Measurements from ENCODE around the gene NLGN1. TPM values are rescaled to one million over a fixed set of nuclear protein-coding genes. Genes with fewer than 3 reads are reported as not detected.

The NLGN1 gene
- total and polyA plus RNA-seq, 2 experiments from 2014 or later, result 14.3 to 20.1 TPM

DNA sequence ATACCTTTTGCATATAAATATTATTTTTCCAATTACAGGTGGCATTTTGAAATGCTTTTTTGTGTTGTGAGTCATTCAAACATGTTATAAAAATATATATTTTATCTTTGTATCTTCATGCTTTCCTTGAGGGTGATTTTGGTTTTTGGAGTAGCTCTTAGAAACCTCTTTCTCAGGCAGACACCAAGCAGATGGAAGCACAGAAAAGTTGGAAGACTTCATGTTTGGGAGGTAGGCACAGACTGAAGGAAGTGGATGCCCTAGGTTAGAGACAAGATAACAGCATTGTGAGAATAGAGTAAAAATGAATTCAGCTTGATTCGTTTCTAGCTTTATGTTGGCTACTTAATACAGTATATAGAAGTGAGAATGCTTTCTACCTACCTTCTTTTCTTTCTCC, 338.3 kb downstream of the NLGN1 start:
- no peak for TF ChIP-seq EZH2 (IDR thresholded peaks at IDR 0.05; ENCODE audit: insufficient read depth, poor library complexity, severe bottlenecking)
- TF ChIP-seq EZH2phosphoT487 (IDR thresholded peaks at IDR 0.05; ENCODE audit: insufficient read depth, low read depth), result no peak

DNA sequence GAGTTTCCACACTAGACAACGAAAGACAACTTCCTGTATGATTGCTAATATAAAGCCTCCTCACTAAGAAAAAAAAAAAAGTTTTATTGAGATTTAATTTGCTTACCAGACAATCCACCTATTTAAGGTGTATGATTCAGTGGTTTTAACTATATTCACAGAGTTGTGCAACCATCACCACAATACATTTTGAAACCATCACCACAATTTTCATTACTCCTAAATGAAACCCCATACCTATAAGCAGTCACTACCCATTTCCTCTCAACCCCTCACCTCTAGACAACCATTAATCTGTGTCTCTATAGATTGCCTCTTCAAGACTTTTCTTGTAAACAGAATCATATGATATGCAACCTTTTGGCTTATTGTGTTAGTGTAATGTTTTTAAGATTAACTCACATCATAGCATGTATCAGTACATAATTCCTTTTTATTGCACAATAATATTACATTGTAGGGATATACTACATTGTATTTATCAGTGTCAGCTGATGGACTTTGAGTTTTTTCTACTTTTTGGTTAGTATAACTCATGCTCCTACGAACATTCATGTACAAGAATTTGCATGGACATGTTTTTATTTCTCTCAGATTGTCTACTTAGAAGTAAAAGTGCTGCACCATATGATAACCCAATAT, 339.7 kb downstream of the NLGN1 start:
- 61 to 84% methylated on average over 2 of the region's 2 CpGs for WGBS, 2 experiments (ENCODE audit: low coverage in 1 of 2, low lambda C conversion rate in 2 of 2, missing lambda C conversion rate in 2 of 2)
- DNase-seq, result no peak
- Histone ChIP-seq H3K4me1 (ENCODE audit: insufficient read depth) (peaks cover 56% of the 10 kb centered on the region), H3K79me2 (ENCODE audit: insufficient read depth) (no peaks in the 10 kb centered on the region), H3K27me3 (replicated peaks; ENCODE audit: insufficient read depth) (no peaks in the 10 kb centered on the region), H3K4me3 (no peak overlapping the region), H3K9ac (no peak overlapping the region), H3K36me3 (ENCODE audit: low read depth) (no peaks in the 10 kb centered on the region), H3K4me2 (ENCODE audit: unreplicated experiment) (peak overlapping the region; percentile 9), H3K9me3 (ENCODE audit: low read depth) (no peaks in the 10 kb centered on the region), H3K9me2 (ENCODE audit: insufficient read depth) (0 out of 2 replicates have a peak, but pooled peaks cover 5% of the 10 kb centered on the region), H2AFZ (no peak overlapping the region), H4K20me1 (ENCODE audit: insufficient read depth) (no peaks in the 10 kb centered on the region), H3F3A (ENCODE audit: insufficient read depth) (peaks cover 39% of the 10 kb centered on the region), H3K27ac (no peak overlapping the region)
- in situ Hi-C loops (cut with MboI), result no loop called here
- TF ChIP-seq EZH2phosphoT487 (IDR thresholded peaks at IDR 0.05; ENCODE audit: insufficient read depth, low read depth), result no peak
- no peak for TF ChIP-seq EZH2 (IDR thresholded peaks at IDR 0.05; ENCODE audit: insufficient read depth, poor library complexity, severe bottlenecking)

More for the DNA sequence above, 338.3 kb downstream of the NLGN1 start:
- no peak overlapping the region for H2AFZ ChIP-seq
- DNase-seq, result no peak
- no peak overlapping the region for H3K27ac ChIP-seq
- no peak overlapping the region for H3K4me3 ChIP-seq
- WGBS, 2 experiments (ENCODE audit: low coverage in 1 of 2, low lambda C conversion rate in 2 of 2, missing lambda C conversion rate in 2 of 2), result 13 to 23% methylated on average over 1 of the region's 1 CpG
- in situ Hi-C loops (cut with MboI), result no loop called here
- no peaks in the 10 kb centered on the region for H3K79me2 ChIP-seq (ENCODE audit: insufficient read depth)
- H3K9me3 ChIP-seq (ENCODE audit: low read depth), result no peaks in the 10 kb centered on the region
- no peaks in the 10 kb centered on the region for H3K27me3 ChIP-seq (replicated peaks; ENCODE audit: insufficient read depth)
- H3K9ac ChIP-seq, result no peak overlapping the region
- no peaks in the 10 kb centered on the region for H3K36me3 ChIP-seq (ENCODE audit: low read depth)
- peaks cover 55% of the 10 kb centered on the region for H3K4me1 ChIP-seq (ENCODE audit: insufficient read depth)
- H3F3A ChIP-seq (ENCODE audit: insufficient read depth), result peaks cover 39% of the 10 kb centered on the region
- no peaks in the 10 kb centered on the region for H4K20me1 ChIP-seq (ENCODE audit: insufficient read depth)
- H3K4me2 ChIP-seq (ENCODE audit: unreplicated experiment), result no peak overlapping the region
- H3K9me2 ChIP-seq (ENCODE audit: insufficient read depth), result 0 out of 2 replicates have a peak, but pooled peaks cover 5% of the 10 kb centered on the region

DNA sequence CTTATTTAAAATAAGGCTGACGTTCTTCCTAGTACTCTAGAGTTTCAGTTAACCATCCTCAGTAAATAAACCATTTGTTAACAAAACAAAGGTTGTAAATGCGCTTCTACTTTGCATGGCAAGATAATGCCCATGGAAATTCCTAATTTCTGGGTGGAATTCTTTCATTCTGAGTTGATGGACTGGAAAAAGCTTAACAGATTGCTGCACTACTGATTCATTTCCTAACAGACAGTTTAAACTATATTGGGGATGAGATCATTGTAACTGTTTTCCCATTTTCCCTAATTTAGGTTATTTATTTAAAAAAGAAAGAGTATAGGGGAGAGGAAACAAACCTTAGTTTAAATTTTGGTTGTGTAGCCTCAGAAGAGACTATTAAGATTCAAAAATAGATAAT, 342.2 kb downstream of the NLGN1 start:
- Histone ChIP-seq H3K4me1 (ENCODE audit: insufficient read depth) (peaks cover 67% of the 10 kb centered on the region), H2AFZ (peak overlapping the region; percentile 32; the same call in 1 of the 2 replicates), H3K9ac (no peak overlapping the region), H3K79me2 (ENCODE audit: insufficient read depth) (no peaks in the 10 kb centered on the region), H3K4me3 (no peak overlapping the region), H3K27ac (peak overlapping the region; percentile 1), H3K9me2 (ENCODE audit: insufficient read depth) (0 out of 2 replicates have a peak, but pooled peaks cover 5% of the 10 kb centered on the region), H3K4me2 (ENCODE audit: unreplicated experiment) (peak overlapping the region; percentile 57), H4K20me1 (ENCODE audit: insufficient read depth) (no peaks in the 10 kb centered on the region), H3K36me3 (ENCODE audit: low read depth) (no peaks in the 10 kb centered on the region), H3K9me3 (ENCODE audit: low read depth) (no peaks in the 10 kb centered on the region), H3K27me3 (replicated peaks; ENCODE audit: insufficient read depth) (no peaks in the 10 kb centered on the region), H3F3A (ENCODE audit: insufficient read depth) (peaks cover 45% of the 10 kb centered on the region)
- no peak for DNase-seq
- TF ChIP-seq EZH2phosphoT487 (IDR thresholded peaks at IDR 0.05; ENCODE audit: insufficient read depth, low read depth) (no peak), EZH2 (IDR thresholded peaks at IDR 0.05; ENCODE audit: insufficient read depth, poor library complexity, severe bottlenecking) (no peak)
- in situ Hi-C loops (cut with MboI), result no loop called here
- WGBS, 2 experiments (ENCODE audit: low coverage in 1 of 2, low lambda C conversion rate in 2 of 2, missing lambda C conversion rate in 2 of 2), result 64 to 69% methylated on average over 2 of the region's 2 CpGs

DNA sequence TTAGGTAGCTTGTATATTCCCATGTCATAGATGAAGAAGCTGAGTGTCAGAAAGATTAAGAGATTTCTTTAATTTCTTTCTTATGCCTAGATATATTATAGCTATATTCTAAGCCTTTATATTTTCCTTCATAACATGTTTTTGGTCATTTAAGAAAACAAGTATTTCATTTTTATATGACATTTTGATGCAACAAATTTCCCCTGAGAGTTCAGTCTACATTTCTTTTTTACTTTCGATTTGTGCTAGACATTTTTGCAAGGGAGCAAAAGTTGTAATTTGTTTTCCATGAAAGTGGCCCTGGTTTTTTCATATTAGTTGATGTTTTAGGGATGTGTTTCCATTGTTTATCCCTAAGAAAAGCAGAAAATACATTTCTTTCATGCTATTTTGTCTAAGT, 344.9 kb downstream of the NLGN1 start:
- Histone ChIP-seq H4K20me1 (ENCODE audit: insufficient read depth) (no peaks in the 10 kb centered on the region), H3K9ac (peak overlapping the region; percentile 35), H3K9me3 (ENCODE audit: low read depth) (no peaks in the 10 kb centered on the region), H3F3A (ENCODE audit: insufficient read depth) (peaks cover 45% of the 10 kb centered on the region), H3K27ac (peak overlapping the region; percentile 64), H3K79me2 (ENCODE audit: insufficient read depth) (no peaks in the 10 kb centered on the region), H3K4me3 (peak overlapping the region; percentile 62), H3K4me2 (ENCODE audit: unreplicated experiment) (peak overlapping the region; percentile 71), H3K9me2 (ENCODE audit: insufficient read depth) (0 out of 2 replicates have a peak, but pooled peaks cover 5% of the 10 kb centered on the region), H3K27me3 (replicated peaks; ENCODE audit: insufficient read depth) (no peaks in the 10 kb centered on the region), H3K4me1 (ENCODE audit: insufficient read depth) (peaks cover 67% of the 10 kb centered on the region), H2AFZ (peak overlapping the region; percentile 76), H3K36me3 (ENCODE audit: low read depth) (no peaks in the 10 kb centered on the region)
- TF ChIP-seq EZH2 (IDR thresholded peaks at IDR 0.05; ENCODE audit: insufficient read depth, poor library complexity, severe bottlenecking), result no peak
- TF ChIP-seq EZH2phosphoT487 (IDR thresholded peaks at IDR 0.05; ENCODE audit: insufficient read depth, low read depth), result no peak
- 42 to 52% methylated on average over 1 of the region's 1 CpG for WGBS, 2 experiments (ENCODE audit: low coverage in 1 of 2, low lambda C conversion rate in 2 of 2, missing lambda C conversion rate in 2 of 2)
- no peak for DNase-seq
- in situ Hi-C loops (cut with MboI), result no loop called here

Data from GM23248 (cell line).